Fibroblast of villous mesenchyme (primary cell): ENCODE measurements around the gene RAB10. TPM values are rescaled to one million over a fixed set of nuclear protein-coding genes. Genes with fewer than 3 reads are reported as not detected.
"Not testable (repeated sequence)": the region's sequence is repeated elsewhere in the genome, so short reads cannot be mapped to it uniquely, and the experiment has no call there.

Experiments
- DNase-seq: peaks from one replicate; pipeline ENCODE4 v3.0.0-alpha.2; 2010; ENCODE audit warnings: low read depth
- H3K4me3 ChIP-seq: 2 replicates; pipeline ENCODE4 v1.5.1; 2011; ENCODE audit warnings: low read depth, mild to moderate bottlenecking, low read length
- CTCF ChIP-seq: IDR thresholded peaks from 2 replicates; pipeline ENCODE4 v1.5.1; 2012; ENCODE audit warnings: low read depth, mild to moderate bottlenecking, low read length; ENCODE audit not compliant: insufficient read depth
- total RNA-seq: library from RNA; depleted of rRNA; stranded (reverse); fragments of >200 nt; gene quantifications from 2 replicates; pipeline ENCODE4 v1.2.3, GENCODE V29; 2012

The RAB10 gene
- total RNA-seq, 1 donor, result 128 TPM

GRCh38 chr2:26086779-26087178 is 52.9 kb downstream of the RAB10 start:
- no peak for DNase-seq
- TF ChIP-seq CTCF, result no peak
- no peak overlapping the region for H3K4me3 ChIP-seq

DNA sequence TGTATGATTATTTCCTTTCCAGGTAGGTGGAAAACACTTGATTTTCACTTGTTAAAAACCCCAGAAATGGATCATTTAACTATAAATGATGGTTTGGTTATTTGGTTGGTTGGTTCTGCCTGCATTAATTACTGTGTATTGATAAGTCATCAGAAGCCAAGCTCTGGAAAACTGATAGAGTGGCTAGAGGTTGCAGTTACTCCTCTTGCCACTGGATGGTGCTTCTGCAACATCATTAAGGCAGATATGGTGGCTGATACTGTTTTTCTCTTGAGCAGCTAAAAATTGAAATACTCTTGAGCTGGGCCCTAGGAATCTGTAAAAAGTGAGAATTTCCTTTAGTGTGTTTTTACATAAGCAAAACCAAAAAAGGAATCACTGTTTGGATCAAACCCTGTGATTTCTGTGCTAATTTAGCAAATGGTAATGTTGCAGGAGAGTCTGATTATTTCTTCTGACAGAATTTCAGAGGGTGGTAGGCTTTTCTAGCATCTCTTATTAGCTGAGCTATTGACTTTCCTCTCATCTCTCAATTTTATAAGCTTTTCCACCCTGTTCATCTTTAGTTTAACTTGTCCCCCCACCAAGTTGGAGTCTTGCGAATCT is 54.3 kb downstream of the RAB10 start:
- TF ChIP-seq CTCF, result peak; percentile 84
- H3K4me3 ChIP-seq, result no peak overlapping the region
- DNase-seq, result peak; percentile 39

DNA sequence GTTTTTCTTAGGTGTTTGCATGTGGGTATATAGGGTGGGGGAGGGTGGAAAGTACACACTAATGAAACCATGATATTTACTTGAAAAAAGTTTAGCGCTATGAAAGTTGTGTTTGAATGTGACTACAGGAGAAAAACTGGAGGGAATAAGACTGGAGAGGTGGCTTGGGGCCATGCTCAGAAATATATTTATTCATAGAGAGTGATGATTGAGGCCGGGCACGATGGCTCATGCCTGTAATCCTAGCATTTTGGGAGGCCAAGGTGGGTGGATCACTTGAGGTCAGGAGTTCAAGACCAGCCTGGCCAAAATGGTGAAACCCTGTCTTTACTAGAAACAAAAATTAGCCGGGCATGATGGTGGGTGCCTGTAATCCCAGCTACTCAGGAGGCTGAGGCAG is 55.0 kb downstream of the RAB10 start:
- not testable (repeated sequence) for DNase-seq, H3K4me3 ChIP-seq

DNA sequence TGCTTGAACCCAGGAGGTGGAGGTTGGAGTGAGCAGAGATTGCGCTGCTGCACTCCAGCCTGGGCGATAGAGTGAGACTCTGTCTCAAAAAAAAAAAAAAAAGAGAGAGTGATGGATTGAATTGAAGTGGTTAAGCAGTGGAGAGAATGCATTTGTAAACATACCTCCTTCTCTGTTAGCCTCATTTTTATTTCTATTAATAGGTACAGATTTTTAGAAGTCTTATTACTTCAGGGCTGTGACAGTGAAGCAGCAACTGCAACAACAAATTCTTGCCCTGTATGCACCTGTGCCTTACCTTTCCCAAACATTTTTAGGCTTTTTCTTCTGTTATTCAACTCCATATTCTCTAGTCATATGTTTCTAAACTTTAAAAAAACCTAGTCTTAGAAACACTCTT is 55.5 kb downstream of the RAB10 start:
- DNase-seq, result no peak
- TF ChIP-seq CTCF, result no peak
- H3K4me3 ChIP-seq, result no peak overlapping the region

- no peak for TF ChIP-seq CTCF
- H3K4me3 ChIP-seq, result no peak overlapping the region
- DNase-seq, result no peak
These were observed 61.9 kb downstream of the RAB10 start for GRCh38 chr2:26095758-26096157.

DNA sequence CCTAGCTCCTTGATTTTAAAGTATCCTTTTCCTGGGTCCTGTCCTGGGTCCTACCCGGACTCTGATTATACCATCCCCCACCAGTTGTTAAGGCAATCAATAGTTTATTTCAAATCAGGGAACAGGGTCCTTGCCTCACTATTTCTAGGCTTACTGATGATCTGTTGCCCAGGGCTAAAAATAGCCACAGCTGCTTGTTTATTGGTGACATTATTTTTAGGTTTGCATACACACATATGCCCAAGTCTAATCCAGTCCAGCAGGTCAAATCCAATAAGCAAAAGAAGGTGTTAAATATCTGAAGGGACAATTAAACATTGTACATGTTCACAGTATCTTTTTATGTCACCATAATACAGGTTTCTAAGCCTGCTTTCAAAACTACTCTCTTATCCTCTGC is 66.0 kb downstream of the RAB10 start:
- TF ChIP-seq CTCF, result no peak
- DNase-seq, result no peak
- no peak overlapping the region for H3K4me3 ChIP-seq

GRCh38 chr2:26100384-26100783 is 66.5 kb downstream of the RAB10 start:
- no peak for TF ChIP-seq CTCF
- H3K4me3 ChIP-seq, result no peak overlapping the region
- no peak for DNase-seq

DNA sequence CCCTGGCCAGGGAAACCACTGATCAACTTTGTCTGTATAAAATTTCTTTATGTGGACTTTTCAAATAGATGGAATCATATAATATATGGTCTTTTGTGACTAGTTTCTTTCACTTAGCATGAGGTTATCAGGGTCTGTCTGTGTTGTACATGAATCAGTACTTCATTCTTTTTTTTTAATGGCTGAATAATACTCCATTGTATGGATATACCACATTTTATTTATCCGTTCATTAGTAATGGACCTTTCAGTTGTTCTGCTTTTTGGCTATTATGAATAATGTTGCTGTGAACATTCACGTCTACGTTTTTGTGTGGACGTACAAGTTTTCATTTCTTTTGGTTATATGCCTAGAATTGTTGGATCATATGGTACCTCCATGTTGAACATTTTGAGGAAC is 69.9 kb downstream of the RAB10 start:
- no peak overlapping the region for H3K4me3 ChIP-seq
- no peak for TF ChIP-seq CTCF
- no peak for DNase-seq

- H3K4me3 ChIP-seq, DNase-seq: not testable (repeated sequence)
These were observed 74.8 kb downstream of the RAB10 start for GRCh38 chr2:26108701-26109100.
